GM12878 (cell line): ENCODE results near the gene COG1. TPM values are rescaled to one million over a fixed set of nuclear protein-coding genes. Genes with fewer than 3 reads are reported as not detected.

Experiments used
- ATAC-seq: fragments of 200-7000 bp; cut with Tn5 transposase; 3 replicates; pipeline ENCODE4 v1.9.1; 2020; ENCODE audit warnings: mild to moderate bottlenecking, moderate library complexity
- BruUV-seq: library from RNA; stranded (reverse); fragments of 400-500 nt; replicated peaks from 2 replicates; lab custom pipeline; 2021; lab: Mats Ljungman, UMichigan
- CTCF ChIA-PET: fragments of 300-600 bp; sonication (Branson Sonifier 250); formaldehyde crosslinking; extraction: SDS; loops from one replicate; lab custom pipeline; 2021; ENCODE audit warnings: inconsistent platforms; lab: Yijun Ruan, JAX
- POLR2A ChIA-PET: fragments of 350-600 bp; formaldehyde crosslinking; extraction: SDS; loops from one replicate; lab custom pipeline; 2021; ENCODE audit warnings: inconsistent platforms; lab: Charles Lee
- RAD21 ChIA-PET: fragments of 300-600 bp; sonication (Branson Sonifier 250); formaldehyde crosslinking; loops from one replicate; lab custom pipeline; 2023; ENCODE audit warnings: antibody characterized with exemption; ENCODE audit not compliant: unreplicated experiment; lab: Charles Lee
- SMC1A ChIA-PET: fragments of 300-600 bp; sonication (Branson Sonifier 250); formaldehyde crosslinking; loops from one replicate; lab custom pipeline; 2023; ENCODE audit not compliant: unreplicated experiment, uncharacterized antibody; lab: Charles Lee
- DNase-seq: peaks from one replicate; pipeline ENCODE4 v3.0.0-alpha.2; 2011; ENCODE audit warnings: low read depth, low spot score
- FAIRE-seq: peaks from 3 replicates; lab custom pipeline; 2011; peaks lifted over from hg19 to GRCh38; lab: Jason Lieb, UNC
- H2AFZ ChIP-seq: 2 replicates; pipeline ENCODE4 v1.6.0; 2011; ENCODE audit warnings: low read depth, low read length, control low read depth; ENCODE audit not compliant: control insufficient read depth
- H3K27ac ChIP-seq: 2 replicates; pipeline ENCODE4 v1.5.1; 2011; ENCODE audit warnings: control low read depth; ENCODE audit not compliant: control insufficient read depth, insufficient read depth
- H3K27me3 ChIP-seq, 2 experiments: replicated peaks in 1 of 2; 2 replicates each; pipeline versions ENCODE4 v1.6.0 to v1.6.1; 2011; ENCODE audit warnings: low read length in 1 of 2; ENCODE audit not compliant: control insufficient read depth in 2 of 2, insufficient read depth in 2 of 2
- H3K36me3 ChIP-seq, 2 experiments: 2 replicates each; pipeline ENCODE4 v1.5.1; 2011; ENCODE audit warnings: low read length in 1 of 2; ENCODE audit not compliant: control insufficient read depth in 2 of 2, insufficient read depth in 2 of 2
- H3K4me1 ChIP-seq: 2 replicates; pipeline ENCODE4 v1.6.1; 2011; ENCODE audit warnings: mild to moderate bottlenecking, low read length, moderate library complexity, mixed read lengths; ENCODE audit not compliant: control insufficient read depth, insufficient read depth
- H3K4me2 ChIP-seq: 2 replicates; pipeline ENCODE4 v1.6.0; 2011; ENCODE audit warnings: control low read depth; ENCODE audit not compliant: control insufficient read depth, insufficient read depth
- H3K4me3 ChIP-seq: fragments of 200-600 bp; sonication (generic); 2 replicates; pipeline ENCODE4 v1.5.1; 2016
- H3K79me2 ChIP-seq: 2 replicates; pipeline ENCODE4 v1.6.0; 2011; ENCODE audit warnings: low read length; ENCODE audit not compliant: control insufficient read depth, insufficient read depth
- H3K9ac ChIP-seq: 2 replicates; pipeline ENCODE4 v1.8.0; 2011; ENCODE audit warnings: low read length, control low read depth, mixed read lengths; ENCODE audit not compliant: control insufficient read depth, insufficient read depth
- H3K9me3 ChIP-seq: replicated peaks from 3 replicates; pipeline ENCODE4 v1.5.1; 2011; ENCODE audit warnings: mild to moderate bottlenecking, low read length; ENCODE audit not compliant: control insufficient read depth, insufficient read depth
- H4K20me1 ChIP-seq: 2 replicates; pipeline ENCODE4 v1.6.0; 2011; ENCODE audit not compliant: control insufficient read depth, insufficient read depth
- ESRRA ChIP-seq: IDR thresholded peaks from 2 replicates; pipeline ENCODE4 v1.6.1; 2012; ENCODE audit warnings: mild to moderate bottlenecking, low read length, improper control_type of control experiment
- GATAD2B ChIP-seq: fragments of 450-650 bp; conservative IDR thresholded peaks from 2 replicates; pipeline ENCODE4 v1.6.1; 2017; ENCODE audit warnings: low read depth, mild to moderate bottlenecking, moderate library complexity
- SIX5 ChIP-seq: IDR thresholded peaks from 2 replicates; pipeline ENCODE4 v1.6.1; 2011; ENCODE audit warnings: mild to moderate bottlenecking, low read depth, low read length, moderate library complexity; ENCODE audit not compliant: severe bottlenecking
- SUZ12 ChIP-seq: fragments of 200-600 bp; sonication (generic); IDR thresholded peaks from one replicate; pipeline ENCODE4 v1.6.1; 2018; ENCODE audit warnings: antibody characterized with exemption, mild to moderate bottlenecking; ENCODE audit not compliant: unreplicated experiment
- ZNF622 ChIP-seq: fragments of 450-650 bp; IDR thresholded peaks from 2 replicates; pipeline ENCODE4 v1.6.1; 2017; ENCODE audit warnings: mild to moderate bottlenecking, inconsistent platforms
- WGBS: methylation state at CpG from one replicate; pipeline ENCODE4 v1.1.6; 2016; ENCODE audit warnings: low lambda C conversion rate; ENCODE audit not compliant: insufficient replicate concordance, insufficient coverage; ENCODE audit errors: missing lambda C conversion rate; 5-methylcytosine and 5-hydroxymethylcytosine counted together
- in situ Hi-C: fragments of 300-500 bp; cut with MboI; formaldehyde crosslinking; loops from 9 replicates; pipeline ENCODE4 v1.14.3; 2018; ENCODE audit warnings: mixed read lengths
- intact Hi-C: fragments of 100-400 bp; cut with micrococcal nuclease; formaldehyde crosslinking; loops from one replicate; pipeline ENCODE4 v1.14.2; 2022; ENCODE audit not compliant: unreplicated experiment
- polyA plus RNA-seq, 11 experiments: library from polyadenylated mRNA; depleted of rRNA in 4 of 11; unstranded in 6 of 11; stranded (reverse) in 5 of 11; fragments of >200 nt; fragmentation: Nextera tagmentation in 4 of 11; fragmentation: Illumina TruSeq in 1 of 11; extraction: Ambion mirVana in 4 of 11; extraction: Trizol in 1 of 11; gene quantifications; 1 replicate in 1 of 11; 2 replicates in 10 of 11; pipeline versions ENCODE4 v1.2.1 to v1.2.3, GENCODE V29; 2011 to 2016; ENCODE audit warnings: inconsistent platforms in 2 of 11, missing spikeins in 2 of 11, low read depth in 1 of 11
- total RNA-seq, 4 experiments: library from RNA; depleted of rRNA in 3 of 4; stranded (reverse); fragments of >200 nt in 3 of 4; fragmentation: Illumina TruSeq in 1 of 4; extraction: Trizol in 1 of 4; gene quantifications; 2 replicates each; pipeline versions ENCODE4 v1.2.1 to v1.2.3, GENCODE V29; 2013 to 2021
- TF ChIP-seq, protein P1 (sequence below): fragments of 450-650 bp; IDR thresholded peaks from 2 replicates; pipeline ENCODE4 v1.6.1; 2017; ENCODE audit warnings: borderline replicate concordance

The COG1 gene
- total and polyA plus RNA-seq, 10 of the 15 experiments (the other 5 are each of a cell fraction or from before 2014, with no cell fraction given) = 10.5 to 24.1 (median 18.1) TPM

- DNase-seq = no peak
- ChIA-PET POLR2A (no interaction called here), SMC1A (interaction anchor here (0.7 to 16.1 kb wide), 8 partner anchors 16 to 689 kb away, joined by 3 to 261 read pairs (median 5); partner anchors contain the start of gene COG1), CTCF (interaction anchor here (1.2 to 12.7 kb wide), 8 partner anchors 16 to 692 kb away, joined by 3 to 365 read pairs (median 10); partner anchors contain the start of gene COG1), RAD21 (interaction anchor here (1.0 to 3.3 kb wide), 3 partner anchors 57 to 521 kb away, joined by 3 to 18 read pairs (median 5); no protein-coding TSS in a partner anchor)
- Histone ChIP-seq H3K4me3 (no peak overlapping the region), H4K20me1 (no peaks in the 10 kb centered on the region), H3K79me2 (no peaks in the 10 kb centered on the region), H3K27me3 (no peaks in the 10 kb centered on the region), H3K36me3 (peaks cover 0 to 17% of the 10 kb centered on the region in 2 experiments; a peak in 3 of 4 replicates), H3K27ac (no peak overlapping the region), H3K9ac (no peak overlapping the region), H3K4me2 (no peak overlapping the region), H2AFZ (no peak overlapping the region), H3K9me3 (no peaks in the 10 kb centered on the region), H3K4me1 (no peaks in the 10 kb centered on the region)
- intact Hi-C loops (no loop called here), in situ Hi-C loops (no loop called here)
- WGBS = 93% methylated on average over 10 of the region's 10 CpGs
- no peak for TF ChIP-seq SIX5
- TF ChIP-seq SUZ12 = no peak
- no peak for TF ChIP-seq GATAD2B
- no peak for TF ChIP-seq ZNF622
- TF ChIP-seq, protein P1, sequence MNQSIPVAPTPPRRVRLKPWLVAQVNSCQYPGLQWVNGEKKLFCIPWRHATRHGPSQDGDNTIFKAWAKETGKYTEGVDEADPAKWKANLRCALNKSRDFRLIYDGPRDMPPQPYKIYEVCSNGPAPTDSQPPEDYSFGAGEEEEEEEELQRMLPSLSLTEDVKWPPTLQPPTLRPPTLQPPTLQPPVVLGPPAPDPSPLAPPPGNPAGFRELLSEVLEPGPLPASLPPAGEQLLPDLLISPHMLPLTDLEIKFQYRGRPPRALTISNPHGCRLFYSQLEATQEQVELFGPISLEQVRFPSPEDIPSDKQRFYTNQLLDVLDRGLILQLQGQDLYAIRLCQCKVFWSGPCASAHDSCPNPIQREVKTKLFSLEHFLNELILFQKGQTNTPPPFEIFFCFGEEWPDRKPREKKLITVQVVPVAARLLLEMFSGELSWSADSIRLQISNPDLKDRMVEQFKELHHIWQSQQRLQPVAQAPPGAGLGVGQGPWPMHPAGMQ = no peak
- TF ChIP-seq ESRRA = no peak
- ATAC-seq = no peak
- TSS peak; percentile 37 for BruUV-seq
- no peak for FAIRE-seq
Measured at GRCh38 chr17:73248532-73248931, 55.7 kb downstream of the COG1 start.
